ENCODE data around the gene IER3.
A peak's percentile ranks its signal among the peaks of the same experiment; 100 is the strongest.

IER3 gene

GRCh38 chr6:30744054-30744805 lies at the start of gene IER3:
IER3 (minus strand) TSS chr6:30744547; CDS start chr6:30744518, 29 bp downstream.
- peak; percentile 81 for DNase-seq (ENCODE audit: low read depth)

GRCh38 chr6:30793521-30794194 lies 49.3 kb upstream of the IER3 start:
- no peak for DNase-seq (ENCODE audit: low read depth)

- DNase-seq (ENCODE audit: low read depth), result no peak
Observed at GRCh38 chr6:30792786-30793185, 48.4 kb upstream of the IER3 start.

GRCh38 chr6:30790724-30791383 lies 46.5 kb upstream of the IER3 start:
- DNase-seq (ENCODE audit: low read depth), result no peak

- DNase-seq (ENCODE audit: low read depth), result no peak
Observed at GRCh38 chr6:30789606-30790005, 45.3 kb upstream of the IER3 start.

GRCh38 chr6:30787954-30788353 lies 43.6 kb upstream of the IER3 start:
- no peak for DNase-seq (ENCODE audit: low read depth)

- DNase-seq (ENCODE audit: low read depth), result no peak
Observed at GRCh38 chr6:30782425-30783014, 38.2 kb upstream of the IER3 start.

GRCh38 chr6:30781743-30782424 lies 37.5 kb upstream of the IER3 start:
- peak; percentile 4 for DNase-seq (ENCODE audit: low read depth)

GRCh38 chr6:30781395-30781742 lies 37.0 kb upstream of the IER3 start:
- DNase-seq (ENCODE audit: low read depth), result no peak

GRCh38 chr6:30780642-30780920 lies 36.2 kb upstream of the IER3 start:
- no peak for DNase-seq (ENCODE audit: low read depth)

GRCh38 chr6:30779850-30780641 lies 35.7 kb upstream of the IER3 start:
- DNase-seq (ENCODE audit: low read depth), result no peak

- no peak for DNase-seq (ENCODE audit: low read depth)
Observed at GRCh38 chr6:30778001-30778635, 33.8 kb upstream of the IER3 start.

GRCh38 chr6:30777155-30777485 lies 32.8 kb upstream of the IER3 start:
- DNase-seq (ENCODE audit: low read depth), result no peak

- no peak for DNase-seq (ENCODE audit: low read depth)
Observed at GRCh38 chr6:30776390-30777154, 32.2 kb upstream of the IER3 start.

GRCh38 chr6:30775104-30775503 lies 30.8 kb upstream of the IER3 start:
- no peak for DNase-seq (ENCODE audit: low read depth)

- no peak for DNase-seq (ENCODE audit: low read depth)
Observed at GRCh38 chr6:30774701-30775100, 30.4 kb upstream of the IER3 start.

GRCh38 chr6:30770592-30770991 lies 26.2 kb upstream of the IER3 start:
- no peak for DNase-seq (ENCODE audit: low read depth)

- DNase-seq (ENCODE audit: low read depth), result no peak
Observed at GRCh38 chr6:30769853-30770524, 25.6 kb upstream of the IER3 start.

- peak; percentile 69 for DNase-seq (ENCODE audit: low read depth)
Observed at GRCh38 chr6:30769088-30769852, 24.9 kb upstream of the IER3 start.

Measured in stimulated activated CD8-positive, alpha-beta memory T cell treated with anti-CD3 and anti-CD28 coated beads, Interleukin-12 subunit alpha, Interleukin-12 subunit beta, amount 100 ng/mL, for 4 hours (primary cell).